OCI-LY1 (cell line): ENCODE measurements around the gene PDE11A.
"Not testable (repeated sequence)": the region's sequence is repeated elsewhere in the genome, so short reads cannot be mapped to it uniquely, and the experiment has no call there.

ENCODE experiments used
- H2AFZ ChIP-seq: fragments of 200-600 bp; sonication (generic), shearing (Covaris generic); 2 replicates; pipeline ENCODE4 v1.6.0; 2014; ENCODE audit warnings: antibody characterized with exemption, mild to moderate bottlenecking, low read length
- H3F3A ChIP-seq: fragments of 200-600 bp; sonication (generic), shearing (Covaris generic); 2 replicates; pipeline ENCODE4 v1.6.0; 2014; ENCODE audit warnings: mild to moderate bottlenecking, antibody characterized with exemption, low read length, moderate library complexity; ENCODE audit not compliant: insufficient read depth
- H3K27ac ChIP-seq: fragments of 200-600 bp; sonication (generic); 2 replicates; pipeline ENCODE4 v1.5.1; 2014; ENCODE audit warnings: low read length, mixed run types, mild to moderate bottlenecking, low read depth; ENCODE audit not compliant: poor library complexity, severe bottlenecking
- H3K27me3 ChIP-seq: fragments of 200-600 bp; sonication (generic); 2 replicates; pipeline ENCODE4 v1.6.0; 2014; ENCODE audit warnings: antibody characterized with exemption, mild to moderate bottlenecking, low read length, moderate library complexity; ENCODE audit not compliant: insufficient read depth
- H3K36me3 ChIP-seq: fragments of 200-600 bp; sonication (generic); 2 replicates; pipeline ENCODE4 v1.6.1; 2014; ENCODE audit warnings: mild to moderate bottlenecking, antibody characterized with exemption, low read length, moderate library complexity, mixed read lengths; ENCODE audit not compliant: insufficient read depth
- H3K4me1 ChIP-seq: fragments of 200-600 bp; sonication (generic); 2 replicates; pipeline ENCODE4 v1.5.1; 2014; ENCODE audit warnings: mild to moderate bottlenecking, low read length, moderate library complexity; ENCODE audit not compliant: insufficient read depth, severe bottlenecking
- H3K4me2 ChIP-seq: fragments of 200-600 bp; sonication (generic), shearing (Covaris generic); 2 replicates; pipeline ENCODE4 v1.6.1; 2014; ENCODE audit warnings: low read length
- H3K4me3 ChIP-seq: fragments of 200-600 bp; sonication (generic); 2 replicates; pipeline ENCODE4 v1.5.1; 2014; ENCODE audit warnings: low read length, low read depth, mild to moderate bottlenecking, mixed read lengths; ENCODE audit not compliant: poor library complexity, severe bottlenecking
- H3K79me2 ChIP-seq: fragments of 200-600 bp; shearing (Covaris generic); 2 replicates; pipeline ENCODE4 v1.6.1; 2016; ENCODE audit warnings: mixed run types, low read length, mixed read lengths; ENCODE audit not compliant: insufficient read depth
- H3K9ac ChIP-seq: fragments of 200-600 bp; sonication (generic), shearing (Covaris generic); 2 replicates; pipeline ENCODE4 v1.6.1; 2014; ENCODE audit warnings: mild to moderate bottlenecking, low read length, mixed read lengths
- H3K9me2 ChIP-seq: fragments of 200-600 bp; sonication (generic), shearing (Covaris generic); 2 replicates; pipeline ENCODE4 v1.6.1; 2014; ENCODE audit warnings: low read depth, mild to moderate bottlenecking, low read length, mixed read lengths
- H3K9me3 ChIP-seq: fragments of 200-600 bp; shearing (Covaris generic); 2 replicates; pipeline ENCODE4 v1.6.1; 2014; ENCODE audit warnings: low read length, mixed read lengths
- H4K20me1 ChIP-seq: fragments of 200-600 bp; sonication (generic), shearing (Covaris generic); 2 replicates; pipeline ENCODE4 v1.6.0; 2016; ENCODE audit warnings: mild to moderate bottlenecking, low read length; ENCODE audit not compliant: insufficient read depth
- EZH2 ChIP-seq: fragments of 200-600 bp; sonication (generic), shearing (Covaris generic); IDR thresholded peaks from 2 replicates; pipeline ENCODE4 v1.8.0; 2017; ENCODE audit warnings: borderline replicate concordance, mixed run types, mild to moderate bottlenecking, antibody characterized with exemption, low read length, moderate library complexity, mixed read lengths
- TF ChIP-seq, protein P1 (sequence below): fragments of 200-600 bp; sonication (generic), shearing (Covaris generic); IDR thresholded peaks from 2 replicates; pipeline ENCODE4 v1.5.1; 2017; ENCODE audit warnings: mild to moderate bottlenecking, antibody characterized with exemption, low read length, moderate library complexity, mixed read lengths

Gene PDE11A

DNA sequence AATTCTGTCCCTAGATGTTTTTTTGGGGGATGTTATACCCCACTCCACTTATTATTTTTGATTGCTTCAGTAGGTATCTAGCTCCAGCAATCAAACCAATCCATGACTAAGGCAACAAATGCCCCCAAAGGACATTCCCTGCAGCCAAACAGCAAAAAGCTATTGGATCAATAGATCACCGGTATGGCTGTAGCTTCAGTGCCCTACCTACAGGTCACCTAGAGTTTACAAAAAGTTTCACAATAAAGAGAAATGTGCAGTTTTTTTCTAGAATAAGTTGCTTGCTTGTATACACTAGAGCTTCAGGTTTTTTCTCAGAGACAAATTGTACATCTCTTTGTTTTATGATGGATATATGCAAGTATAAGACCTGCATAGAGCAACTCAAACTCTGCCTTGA, 27.7 kb downstream of the PDE11A start:
- Histone ChIP-seq H2AFZ (no peak overlapping the region), H4K20me1 (no peaks in the 10 kb centered on the region), H3K9me2 (no peaks in the 10 kb centered on the region), H3K27me3 (no peaks in the 10 kb centered on the region), H3K36me3 (no peaks in the 10 kb centered on the region), H3K4me1 (no peaks in the 10 kb centered on the region), H3K9ac (no peak overlapping the region), H3K9me3 (no peaks in the 10 kb centered on the region), H3K4me3 (no peak overlapping the region), H3F3A (no peaks in the 10 kb centered on the region), H3K4me2 (no peak overlapping the region), H3K79me2 (no peaks in the 10 kb centered on the region), H3K27ac (no peak overlapping the region)
- TF ChIP-seq, protein P1, sequence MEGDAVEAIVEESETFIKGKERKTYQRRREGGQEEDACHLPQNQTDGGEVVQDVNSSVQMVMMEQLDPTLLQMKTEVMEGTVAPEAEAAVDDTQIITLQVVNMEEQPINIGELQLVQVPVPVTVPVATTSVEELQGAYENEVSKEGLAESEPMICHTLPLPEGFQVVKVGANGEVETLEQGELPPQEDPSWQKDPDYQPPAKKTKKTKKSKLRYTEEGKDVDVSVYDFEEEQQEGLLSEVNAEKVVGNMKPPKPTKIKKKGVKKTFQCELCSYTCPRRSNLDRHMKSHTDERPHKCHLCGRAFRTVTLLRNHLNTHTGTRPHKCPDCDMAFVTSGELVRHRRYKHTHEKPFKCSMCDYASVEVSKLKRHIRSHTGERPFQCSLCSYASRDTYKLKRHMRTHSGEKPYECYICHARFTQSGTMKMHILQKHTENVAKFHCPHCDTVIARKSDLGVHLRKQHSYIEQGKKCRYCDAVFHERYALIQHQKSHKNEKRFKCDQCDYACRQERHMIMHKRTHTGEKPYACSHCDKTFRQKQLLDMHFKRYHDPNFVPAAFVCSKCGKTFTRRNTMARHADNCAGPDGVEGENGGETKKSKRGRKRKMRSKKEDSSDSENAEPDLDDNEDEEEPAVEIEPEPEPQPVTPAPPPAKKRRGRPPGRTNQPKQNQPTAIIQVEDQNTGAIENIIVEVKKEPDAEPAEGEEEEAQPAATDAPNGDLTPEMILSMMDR = no peak
- no peak for TF ChIP-seq EZH2

DNA sequence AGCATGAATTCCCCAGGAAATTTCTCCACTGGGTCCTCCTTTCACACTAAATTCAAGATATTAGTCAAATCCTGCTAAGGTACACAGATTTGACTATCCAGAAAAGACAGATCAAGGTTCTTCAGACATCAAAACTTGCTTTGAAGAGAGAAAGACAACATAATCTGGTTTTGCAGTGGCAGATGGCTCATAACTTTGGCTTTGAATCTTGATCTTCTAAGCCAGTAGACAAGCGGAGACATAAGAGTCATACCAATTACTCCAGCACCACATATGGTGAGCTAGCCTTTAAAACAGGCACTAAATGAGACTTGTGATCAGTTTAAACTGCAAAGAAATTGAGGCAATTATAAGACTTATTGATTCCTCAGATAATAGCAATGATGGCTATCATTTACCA, 29.3 kb downstream of the PDE11A start:
- no peaks in the 10 kb centered on the region for H3K36me3 ChIP-seq
- no peak overlapping the region for H3K4me3 ChIP-seq
- no peak overlapping the region for H2AFZ ChIP-seq
- no peaks in the 10 kb centered on the region for H3K9me3 ChIP-seq
- no peaks in the 10 kb centered on the region for H3F3A ChIP-seq
- H3K4me1 ChIP-seq = no peaks in the 10 kb centered on the region
- TF ChIP-seq, protein P1 = no peak
- TF ChIP-seq EZH2 = no peak
- no peaks in the 10 kb centered on the region for H3K79me2 ChIP-seq
- no peak overlapping the region for H3K27ac ChIP-seq
- no peak overlapping the region for H3K9ac ChIP-seq
- no peak overlapping the region for H3K4me2 ChIP-seq
- no peaks in the 10 kb centered on the region for H3K27me3 ChIP-seq
- H3K9me2 ChIP-seq = no peaks in the 10 kb centered on the region
- no peaks in the 10 kb centered on the region for H4K20me1 ChIP-seq

DNA sequence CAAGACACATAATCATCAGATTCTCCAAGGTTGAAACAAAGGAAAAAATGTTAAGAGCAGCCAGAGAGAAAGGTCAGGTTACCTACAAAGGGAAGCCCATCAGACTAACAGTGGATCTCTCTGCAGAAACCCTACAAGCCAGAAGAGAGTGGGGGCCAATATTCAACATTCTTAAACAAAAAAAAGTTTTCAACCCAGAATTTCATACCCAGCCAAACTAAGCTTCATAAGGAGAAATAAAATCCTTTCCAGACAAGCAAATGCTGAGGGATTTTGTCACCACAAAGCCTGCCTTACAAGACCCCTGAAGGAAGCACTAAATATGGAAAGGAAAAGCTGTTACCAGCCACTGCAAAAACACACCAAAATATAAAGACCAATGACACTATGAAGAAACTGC, 39.0 kb downstream of the PDE11A start:
- not testable (repeated sequence) for H3K9ac ChIP-seq, H3K4me3 ChIP-seq, H2AFZ ChIP-seq, H3F3A ChIP-seq, H3K4me1 ChIP-seq, H3K4me2 ChIP-seq, H3K79me2 ChIP-seq, H3K9me2 ChIP-seq, H4K20me1 ChIP-seq, H3K27me3 ChIP-seq, H3K36me3 ChIP-seq, H3K27ac ChIP-seq, H3K9me3 ChIP-seq

DNA sequence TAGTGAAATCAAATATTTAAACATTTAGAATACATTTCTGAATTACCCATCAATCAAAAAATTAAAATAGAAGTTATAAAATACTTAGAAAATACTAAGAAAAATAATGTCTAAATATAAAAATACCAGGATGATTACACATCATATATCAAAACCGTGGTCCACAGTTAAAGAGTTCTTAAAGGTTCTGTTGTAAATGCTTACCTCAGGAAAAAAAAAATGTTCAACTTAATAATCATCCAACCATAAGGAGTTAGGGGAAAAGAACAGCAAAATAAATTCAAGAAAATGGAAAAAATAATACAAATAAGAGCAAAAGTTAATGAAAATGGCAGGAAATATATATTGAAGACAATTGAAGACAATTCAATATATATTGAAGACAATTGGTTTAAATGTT, 43.2 kb downstream of the PDE11A start:
- H3K4me3 ChIP-seq = no peak overlapping the region
- H3K9ac ChIP-seq = no peak overlapping the region
- H3K27ac ChIP-seq = no peak overlapping the region
- no peak overlapping the region for H2AFZ ChIP-seq
- H3K36me3 ChIP-seq = no peaks in the 10 kb centered on the region
- TF ChIP-seq, protein P1 = no peak
- no peak for TF ChIP-seq EZH2
- no peaks in the 10 kb centered on the region for H3F3A ChIP-seq
- H3K4me2 ChIP-seq = no peak overlapping the region
- H4K20me1 ChIP-seq = no peaks in the 10 kb centered on the region
- H3K79me2 ChIP-seq = no peaks in the 10 kb centered on the region
- no peaks in the 10 kb centered on the region for H3K4me1 ChIP-seq
- no peaks in the 10 kb centered on the region for H3K9me3 ChIP-seq
- no peaks in the 10 kb centered on the region for H3K27me3 ChIP-seq
- H3K9me2 ChIP-seq = no peaks in the 10 kb centered on the region
